DMS 273 (cell line): ENCODE results near the gene AURKAIP1.
A peak's percentile ranks its signal among the peaks of the same experiment; 100 is the strongest.
"Not testable (repeated sequence)": the region's sequence is repeated elsewhere in the genome, so short reads cannot be mapped to it uniquely, and the experiment has no call there.

Source experiments
- DNase-seq: peaks from one replicate; lab custom pipeline; 2025; ENCODE audit not compliant: unreplicated experiment; lab: John Stamatoyannopoulos, UW

Gene AURKAIP1

GRCh38 chr1:1406821-1407635, 32.0 kb upstream of the AURKAIP1 start, which contains the start of gene MRPL20:
TSS of gene MRPL20 (minus strand) at chr1:1407293. CDS start at chr1:1407217, 76 bp downstream.
- DNase-seq = peak; percentile 96

GRCh38 chr1:1406101-1406820, 31.3 kb upstream of the AURKAIP1 start:
- DNase-seq = no peak

DNA sequence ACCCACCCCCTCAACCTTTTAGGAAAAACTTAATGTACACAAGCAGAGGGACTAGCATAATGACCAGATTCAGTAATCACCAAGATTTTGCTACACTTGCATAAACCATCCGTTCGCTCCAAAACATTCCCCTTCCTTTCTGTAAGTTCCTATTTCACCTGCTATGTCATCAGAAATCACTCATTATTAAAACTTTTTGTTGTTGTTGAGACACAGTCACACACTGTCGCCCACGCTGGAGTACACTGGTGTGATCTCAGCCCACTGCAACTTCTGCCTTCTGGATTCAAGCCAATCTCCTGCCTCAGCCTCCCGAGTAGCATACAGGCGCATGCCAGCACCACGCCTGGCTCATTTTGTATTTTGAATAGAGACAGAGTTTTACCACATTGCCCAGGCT, 28.6 kb upstream of the AURKAIP1 start:
- no peak for DNase-seq

GRCh38 chr1:1402901-1403392, 27.9 kb upstream of the AURKAIP1 start:
- DNase-seq = not testable (repeated sequence)

- DNase-seq = peak; percentile 94
Measured at GRCh38 chr1:1402072-1402900, 27.3 kb upstream of the AURKAIP1 start.

DNA sequence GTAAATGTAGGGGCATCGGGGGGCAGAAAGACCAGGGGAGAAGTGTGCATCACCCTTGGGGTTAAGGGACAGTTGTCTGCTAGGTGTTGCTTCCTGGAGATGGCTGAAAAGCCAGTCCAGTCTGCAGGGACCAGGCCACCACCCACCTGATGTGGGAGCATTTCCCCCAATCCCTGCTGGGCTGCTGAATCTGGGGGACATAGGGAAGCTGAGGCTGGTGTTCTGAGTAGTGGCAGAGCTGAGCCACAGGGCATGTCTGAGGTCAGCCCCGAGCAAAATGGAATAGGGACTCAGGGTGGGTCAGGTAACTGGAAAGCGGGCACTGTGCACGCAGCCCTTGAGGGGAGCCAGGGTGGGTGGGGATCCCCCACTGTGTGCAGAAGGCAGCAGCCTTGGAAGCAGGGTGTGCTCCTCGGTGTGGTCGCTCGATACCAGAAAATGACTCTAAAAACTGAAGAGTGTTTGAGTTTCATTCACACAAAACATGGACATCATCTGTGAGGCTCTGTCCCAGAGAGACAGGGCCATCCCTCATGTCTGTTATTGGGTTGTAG, 26.5 kb upstream of the AURKAIP1 start:
- DNase-seq = no peak

GRCh38 chr1:1400576-1401456, 25.8 kb upstream of the AURKAIP1 start:
- no peak for DNase-seq

DNA sequence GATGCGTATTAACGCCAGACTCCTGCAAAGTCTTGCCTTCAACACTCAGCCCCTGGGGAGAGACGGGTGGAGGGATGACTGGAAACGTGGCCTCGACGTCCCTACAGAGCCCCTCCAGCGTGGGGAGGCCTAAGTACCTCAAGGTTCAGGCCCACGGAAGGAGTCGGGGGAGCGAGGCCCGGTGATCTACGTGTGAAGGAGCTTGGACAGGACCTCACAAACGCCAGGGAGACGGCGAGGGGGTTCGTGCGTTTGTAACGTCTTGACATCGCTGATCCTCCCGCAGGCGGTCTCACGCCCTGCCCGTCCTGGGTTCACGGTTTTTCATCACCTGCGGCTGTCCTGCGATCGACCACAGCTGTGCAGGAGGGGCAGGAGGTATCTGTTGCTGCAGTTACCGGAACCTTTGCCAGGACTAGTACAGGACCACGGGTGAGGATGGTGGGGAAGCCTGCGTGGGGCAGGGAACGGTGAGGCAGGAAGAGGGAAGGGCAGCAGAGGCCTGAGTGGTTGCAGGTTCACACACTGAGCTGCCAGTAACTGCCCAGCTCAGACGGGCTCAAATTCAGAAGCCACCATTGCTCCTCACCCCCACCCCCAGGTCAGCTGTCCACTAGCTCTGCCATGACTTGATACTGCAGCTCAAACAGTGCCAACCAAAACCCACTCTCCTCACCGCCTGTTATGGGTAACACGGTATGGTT, 25.0 kb upstream of the AURKAIP1 start:
- no peak for DNase-seq

GRCh38 chr1:1399187-1399871, 24.3 kb upstream of the AURKAIP1 start, which contains the start of gene CCNL2:
TSS of gene CCNL2 (minus strand) at chr1:1399335. CDS start at chr1:1399306, 29 bp downstream.
- peak; percentile 99 for DNase-seq

DNA sequence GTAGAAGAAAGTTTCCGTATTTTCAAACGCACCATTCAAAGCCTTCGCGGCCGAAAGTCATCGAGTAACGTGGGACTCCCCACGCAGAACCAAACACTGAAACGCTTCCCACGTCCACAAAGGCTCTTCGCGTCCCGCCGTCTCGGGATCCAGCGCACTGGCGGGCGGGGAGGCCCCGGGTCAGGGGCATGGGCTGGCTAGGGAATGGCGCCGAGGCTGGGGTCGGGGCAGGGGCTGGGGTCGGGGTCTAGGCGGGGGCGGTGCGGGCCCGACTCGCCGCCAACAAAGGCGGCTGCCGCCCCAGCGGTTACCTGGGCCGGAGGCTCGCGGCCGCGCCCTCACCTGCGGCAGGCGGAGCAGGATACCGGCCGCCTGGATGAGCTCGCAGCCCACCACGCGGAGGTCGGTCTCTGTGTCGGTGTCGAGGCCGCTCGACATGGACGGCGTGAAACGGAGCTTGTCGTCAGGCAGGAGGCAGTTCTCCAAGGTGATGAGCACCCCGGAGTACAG, 23.7 kb upstream of the AURKAIP1 start:
- DNase-seq = no peak

DNA sequence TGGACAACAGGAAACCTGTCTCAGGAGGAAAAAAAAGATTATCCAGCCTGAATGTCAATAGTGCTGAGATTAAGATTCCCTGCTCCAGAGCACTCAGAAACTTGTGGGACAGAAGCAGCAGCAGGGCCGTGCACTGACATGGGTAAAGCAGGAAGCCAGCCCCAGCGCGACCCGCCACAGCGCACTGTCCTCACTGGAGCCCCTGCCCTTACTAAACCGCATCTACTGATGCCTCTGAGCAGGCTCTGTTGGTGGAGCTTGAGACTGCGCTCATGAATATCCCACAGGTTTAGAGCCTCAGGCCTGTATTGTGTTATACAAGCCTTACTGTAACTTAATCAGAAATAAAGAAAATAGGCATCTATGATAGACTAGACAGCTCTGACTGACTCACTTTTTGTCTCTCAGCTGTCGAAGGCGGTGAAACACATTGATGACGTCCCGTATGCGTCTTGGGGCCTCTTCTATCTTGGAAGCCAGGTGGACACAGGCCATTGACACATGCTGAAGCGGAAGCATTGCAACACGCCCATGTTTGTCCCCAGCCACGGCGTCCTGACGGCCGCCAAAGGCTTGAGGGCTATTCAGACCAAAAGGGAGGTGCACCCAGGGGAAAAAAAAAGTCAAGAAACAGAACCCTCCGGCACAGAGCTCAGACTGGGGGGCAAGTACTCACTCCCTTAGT, 23.0 kb upstream of the AURKAIP1 start:
- DNase-seq = no peak

DNA sequence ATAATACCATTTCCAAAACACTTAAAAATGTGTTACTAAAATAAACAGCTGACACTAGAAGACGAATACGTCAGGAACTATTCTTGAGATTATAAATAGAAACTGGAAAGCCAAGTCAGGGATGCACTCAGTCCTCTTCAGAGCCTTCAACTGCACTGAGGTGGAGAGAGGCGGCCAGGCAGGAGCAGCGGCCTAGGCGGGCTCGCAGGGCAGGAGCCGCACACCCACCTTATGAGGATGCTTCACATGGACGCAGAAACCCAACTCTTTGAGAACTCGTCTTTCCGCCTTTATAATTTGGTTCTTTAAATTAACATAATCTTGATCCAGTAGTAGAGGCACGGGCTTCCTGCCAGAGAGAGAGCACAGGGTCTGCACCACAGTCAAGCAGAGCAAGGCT, 20.2 kb upstream of the AURKAIP1 start:
- DNase-seq = no peak

- DNase-seq = no peak
Measured at GRCh38 chr1:1394116-1394515, 19.1 kb upstream of the AURKAIP1 start.

- DNase-seq = no peak
Measured at GRCh38 chr1:1393428-1393827, 18.4 kb upstream of the AURKAIP1 start.

DNA sequence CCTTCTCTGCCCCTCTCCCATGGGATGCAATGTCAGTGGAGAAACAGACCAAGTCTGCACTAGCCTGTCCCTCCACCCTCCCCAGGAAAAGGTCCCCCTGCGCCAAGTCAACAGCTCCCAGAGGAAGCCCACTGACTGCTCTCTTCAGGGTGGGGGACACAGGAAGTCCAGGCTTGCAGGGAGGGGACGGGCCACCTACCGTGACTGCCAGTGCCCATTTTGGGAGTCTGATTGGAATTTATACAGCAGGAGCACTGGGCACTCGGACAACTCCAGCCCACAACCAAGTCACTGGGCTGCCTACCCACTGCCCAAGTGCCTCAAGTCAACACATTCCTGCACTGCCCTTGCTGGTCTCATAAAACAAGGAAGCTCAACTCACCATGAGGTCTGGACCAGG, 18.0 kb upstream of the AURKAIP1 start:
- DNase-seq = no peak

GRCh38 chr1:1391225-1391624, 16.2 kb upstream of the AURKAIP1 start:
- DNase-seq = no peak

- DNase-seq = no peak
Measured at GRCh38 chr1:1390675-1391074, 15.7 kb upstream of the AURKAIP1 start.

DNA sequence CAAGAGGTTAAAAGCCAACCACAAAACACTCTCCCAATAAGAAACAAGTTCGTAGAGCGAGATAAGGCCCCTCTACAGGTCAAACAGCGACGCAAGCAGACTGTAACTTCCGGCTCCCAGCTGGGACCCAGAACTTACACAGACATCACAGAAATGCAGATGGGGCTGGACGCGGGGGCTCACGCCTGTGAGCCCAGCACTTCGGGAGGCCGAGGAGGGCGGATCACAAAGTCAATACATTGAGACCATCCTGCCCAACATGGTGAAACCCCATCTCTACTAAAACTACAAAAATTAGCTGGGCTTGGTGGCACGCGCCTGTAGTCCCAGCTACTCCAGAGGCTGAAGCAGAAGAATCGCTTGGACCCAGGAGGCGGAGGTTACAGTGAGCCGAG, 13.1 kb upstream of the AURKAIP1 start:
- DNase-seq = no peak
